Endothelial cell (in vitro differentiated cells): ENCODE measurements around the gene PPP2R2C. TPM values are rescaled to one million over a fixed set of nuclear protein-coding genes. Genes with fewer than 3 reads are reported as not detected.

Experiments
- DNase-seq: peaks from one replicate; pipeline ENCODE4 v3.0.0; 2021; ENCODE audit warnings: low spot score
- H3K27ac Mint-ChIP-seq: one replicate; pipeline ENCODE4 v1.8.0; 2021; ENCODE audit warnings: mixed read lengths, inconsistent platforms; ENCODE audit not compliant: unreplicated experiment
- H3K27me3 Mint-ChIP-seq: one replicate; pipeline ENCODE4 v1.8.0; 2021; ENCODE audit warnings: mild to moderate bottlenecking, moderate library complexity, mixed read lengths, inconsistent platforms; ENCODE audit not compliant: unreplicated experiment
- H3K36me3 Mint-ChIP-seq: one replicate; pipeline ENCODE4 v1.8.0; 2021; ENCODE audit warnings: mild to moderate bottlenecking, low read depth, mixed read lengths, inconsistent platforms; ENCODE audit not compliant: unreplicated experiment
- H3K4me1 Mint-ChIP-seq: one replicate; pipeline ENCODE4 v1.8.0; 2021; ENCODE audit warnings: mild to moderate bottlenecking, mixed read lengths, inconsistent platforms; ENCODE audit not compliant: unreplicated experiment
- H3K4me3 Mint-ChIP-seq: one replicate; pipeline ENCODE4 v1.8.0; 2021; ENCODE audit warnings: mild to moderate bottlenecking, mixed read lengths, inconsistent platforms; ENCODE audit not compliant: unreplicated experiment
- H3K9me3 Mint-ChIP-seq: one replicate; pipeline ENCODE4 v1.8.0; 2021; ENCODE audit warnings: mixed read lengths, inconsistent platforms; ENCODE audit not compliant: unreplicated experiment
- total RNA-seq: library from RNA; stranded (reverse); fragmentation: NEBNext Ultra II Directional; extraction: Animal tissue kit (Norgen Biotek cat#: 25700); gene quantifications from one replicate; pipeline ENCODE4 v1.2.1, GENCODE V29; 2021; ENCODE audit not compliant: unreplicated experiment
- TF ChIP-seq, protein P1 (sequence below): fragments of 200-600 bp; sonication (generic); IDR thresholded peaks from one replicate; pipeline ENCODE4 v1.5.0; 2021; ENCODE audit warnings: antibody characterized with exemption; ENCODE audit not compliant: unreplicated experiment

The PPP2R2C gene
- total RNA-seq, 1 donor from 2014 or later, result 1.7 TPM

DNA sequence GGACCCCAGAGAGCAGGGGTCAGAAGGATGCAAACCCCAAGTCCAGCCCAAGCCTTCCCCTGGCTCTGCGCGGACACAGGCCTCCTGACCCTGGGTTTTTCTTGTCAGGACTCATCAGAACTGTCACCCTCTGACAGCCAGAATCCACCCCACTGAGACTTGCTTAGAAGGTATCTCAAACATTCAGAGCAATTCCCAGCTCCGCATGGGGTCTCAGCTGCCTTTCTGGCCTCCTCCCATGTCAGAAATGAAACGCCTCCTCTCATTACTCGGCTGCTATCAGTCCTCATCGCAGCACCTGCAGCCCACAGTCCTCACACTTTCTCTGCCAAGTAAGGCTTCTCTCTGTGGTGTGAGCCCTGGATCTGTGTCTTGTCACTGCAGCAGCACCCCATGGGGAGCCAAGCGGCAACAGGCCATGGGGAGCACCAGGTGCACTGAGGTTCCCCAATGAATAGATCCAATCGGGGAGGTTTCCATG is 105.0 kb downstream of the PPP2R2C start:
- Mint-ChIP-seq H3K4me1 (no peaks in the 10 kb centered on the region), H3K27ac (no peak overlapping the region), H3K4me3 (no peak overlapping the region), H3K9me3 (no peaks in the 10 kb centered on the region), H3K36me3 (peaks cover 3% of the 10 kb centered on the region), H3K27me3 (peaks cover 5% of the 10 kb centered on the region)
- TF ChIP-seq, protein P1, sequence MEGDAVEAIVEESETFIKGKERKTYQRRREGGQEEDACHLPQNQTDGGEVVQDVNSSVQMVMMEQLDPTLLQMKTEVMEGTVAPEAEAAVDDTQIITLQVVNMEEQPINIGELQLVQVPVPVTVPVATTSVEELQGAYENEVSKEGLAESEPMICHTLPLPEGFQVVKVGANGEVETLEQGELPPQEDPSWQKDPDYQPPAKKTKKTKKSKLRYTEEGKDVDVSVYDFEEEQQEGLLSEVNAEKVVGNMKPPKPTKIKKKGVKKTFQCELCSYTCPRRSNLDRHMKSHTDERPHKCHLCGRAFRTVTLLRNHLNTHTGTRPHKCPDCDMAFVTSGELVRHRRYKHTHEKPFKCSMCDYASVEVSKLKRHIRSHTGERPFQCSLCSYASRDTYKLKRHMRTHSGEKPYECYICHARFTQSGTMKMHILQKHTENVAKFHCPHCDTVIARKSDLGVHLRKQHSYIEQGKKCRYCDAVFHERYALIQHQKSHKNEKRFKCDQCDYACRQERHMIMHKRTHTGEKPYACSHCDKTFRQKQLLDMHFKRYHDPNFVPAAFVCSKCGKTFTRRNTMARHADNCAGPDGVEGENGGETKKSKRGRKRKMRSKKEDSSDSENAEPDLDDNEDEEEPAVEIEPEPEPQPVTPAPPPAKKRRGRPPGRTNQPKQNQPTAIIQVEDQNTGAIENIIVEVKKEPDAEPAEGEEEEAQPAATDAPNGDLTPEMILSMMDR, result no peak
- DNase-seq, result no peak

DNA sequence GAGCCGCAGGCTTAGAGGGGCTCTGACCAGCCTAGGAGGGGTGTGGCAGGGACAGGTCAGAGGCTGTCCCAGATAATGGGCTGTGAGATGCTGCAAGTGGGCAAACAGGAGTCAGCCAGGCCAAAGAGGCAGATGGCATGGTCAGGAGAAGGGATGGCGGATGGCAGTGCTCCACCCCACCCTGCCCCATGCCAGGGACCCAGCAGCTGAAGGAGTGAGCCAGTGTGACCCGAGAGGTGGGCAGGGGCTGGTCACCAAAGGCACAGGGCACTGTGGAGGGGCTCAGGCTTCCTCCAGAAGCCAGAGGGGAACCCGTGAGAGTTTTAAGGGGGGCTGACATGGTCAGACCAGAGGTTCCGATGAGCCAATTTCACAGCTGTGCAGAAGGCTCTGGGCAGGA is 105.8 kb downstream of the PPP2R2C start:
- Mint-ChIP-seq H3K27ac (no peak overlapping the region), H3K27me3 (peaks cover 6% of the 10 kb centered on the region), H3K4me3 (no peak overlapping the region), H3K9me3 (no peaks in the 10 kb centered on the region), H3K36me3 (peaks cover 3% of the 10 kb centered on the region), H3K4me1 (no peaks in the 10 kb centered on the region)
- TF ChIP-seq, protein P1, result no peak
- DNase-seq, result no peak

DNA sequence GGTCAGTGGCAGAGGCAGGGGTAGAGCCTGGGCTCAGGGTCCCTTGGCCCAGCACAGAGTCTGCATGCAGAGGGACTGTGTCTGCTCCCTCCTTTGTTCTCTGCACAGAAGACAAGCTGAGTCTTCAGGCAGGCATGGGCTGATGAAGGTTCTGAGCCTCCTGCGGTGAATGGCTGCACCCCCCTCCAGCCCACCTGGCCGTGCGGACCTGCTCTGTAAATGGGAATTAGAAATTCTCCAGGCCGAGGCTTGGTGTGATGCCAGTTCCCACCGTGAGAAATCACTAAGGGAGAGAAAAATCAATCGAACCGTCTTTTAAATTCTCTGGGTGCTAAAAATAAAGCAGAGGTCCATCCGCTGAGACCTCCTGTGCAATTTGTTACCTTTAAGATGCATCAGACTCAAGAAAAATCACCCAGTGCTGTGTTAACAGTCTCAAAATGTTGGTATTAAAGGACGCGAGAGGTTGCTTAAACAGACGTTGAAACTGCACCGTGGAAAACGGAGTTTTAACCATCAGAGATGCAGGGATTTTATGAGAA is 106.8 kb downstream of the PPP2R2C start:
- Mint-ChIP-seq H3K27me3 (peaks cover 6% of the 10 kb centered on the region), H3K4me1 (no peaks in the 10 kb centered on the region), H3K36me3 (peaks cover 3% of the 10 kb centered on the region), H3K4me3 (no peak overlapping the region), H3K9me3 (no peaks in the 10 kb centered on the region), H3K27ac (no peak overlapping the region)
- DNase-seq, result no peak
- TF ChIP-seq, protein P1, result no peak

DNA sequence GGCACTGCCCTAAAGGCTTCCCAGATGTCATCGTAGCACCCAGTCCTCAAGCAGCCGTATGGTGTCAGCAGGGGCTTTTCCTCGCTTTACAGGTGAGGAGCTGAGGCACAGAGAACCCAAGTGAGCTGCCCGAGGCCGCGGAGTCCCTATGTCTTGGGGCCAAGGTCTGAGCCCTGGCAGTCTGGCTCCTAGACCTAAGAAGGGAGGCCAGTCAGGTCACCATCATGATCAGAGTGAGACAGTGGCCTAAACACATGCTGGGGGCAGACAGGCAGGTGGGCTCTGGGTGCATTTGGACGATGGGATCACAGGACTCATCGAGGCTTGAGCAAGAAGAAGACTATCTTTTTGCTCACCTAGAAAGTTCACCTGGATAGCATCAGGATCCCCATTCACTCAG is 107.8 kb downstream of the PPP2R2C start:
- H3K36me3 Mint-ChIP-seq, result peaks cover 3% of the 10 kb centered on the region
- DNase-seq, result no peak
- H3K9me3 Mint-ChIP-seq, result no peaks in the 10 kb centered on the region
- H3K4me3 Mint-ChIP-seq, result no peak overlapping the region
- H3K4me1 Mint-ChIP-seq, result no peaks in the 10 kb centered on the region
- H3K27ac Mint-ChIP-seq, result no peak overlapping the region
- H3K27me3 Mint-ChIP-seq, result peaks cover 6% of the 10 kb centered on the region
- TF ChIP-seq, protein P1, result no peak

DNA sequence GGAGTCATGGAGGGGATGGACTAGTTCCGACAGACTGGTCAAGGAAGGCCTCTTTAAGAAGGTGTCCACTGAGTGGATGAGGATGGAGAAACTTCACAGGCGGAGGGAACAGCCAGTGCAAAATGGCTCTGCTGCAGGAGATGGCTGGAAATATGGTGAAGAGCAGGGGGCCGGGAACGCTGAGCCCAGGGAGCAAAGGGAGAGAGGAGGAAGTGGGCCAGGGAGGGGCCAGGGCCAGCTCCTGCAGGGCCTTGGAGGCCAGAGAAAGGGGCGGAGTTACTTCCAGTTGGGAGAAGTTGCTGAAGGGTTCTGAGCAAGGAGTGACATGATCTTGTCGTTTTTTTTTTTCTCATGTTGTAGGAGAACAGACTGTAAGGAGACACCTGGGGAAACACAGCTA is 108.3 kb downstream of the PPP2R2C start:
- Mint-ChIP-seq H3K4me1 (no peaks in the 10 kb centered on the region), H3K4me3 (no peak overlapping the region), H3K9me3 (no peaks in the 10 kb centered on the region), H3K36me3 (peaks cover 3% of the 10 kb centered on the region), H3K27ac (no peak overlapping the region), H3K27me3 (peaks cover 6% of the 10 kb centered on the region)
- TF ChIP-seq, protein P1, result no peak
- DNase-seq, result no peak
